ENCODE data around the gene GUCA2B.

DNA sequence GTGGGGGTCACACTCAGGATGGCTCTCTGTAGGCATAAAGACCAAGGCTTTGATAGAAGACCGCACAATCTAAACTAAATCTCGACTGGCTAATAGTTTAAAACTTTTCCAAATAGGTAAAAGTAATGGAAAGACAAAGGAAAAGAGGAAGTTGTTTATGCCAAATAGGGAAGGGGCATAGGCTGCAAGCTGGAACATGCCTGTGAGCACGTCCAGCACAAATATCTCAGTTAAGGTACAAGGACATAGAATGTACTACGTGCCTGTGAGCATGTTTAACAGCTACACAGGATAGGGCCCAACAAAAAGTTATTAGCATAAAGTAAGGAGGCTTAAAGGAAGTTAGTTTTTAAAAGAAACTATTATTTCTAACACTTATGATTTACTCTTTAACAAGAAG is 38.9 kb downstream of the GUCA2B start:
- TF ChIP-seq, protein P1, sequence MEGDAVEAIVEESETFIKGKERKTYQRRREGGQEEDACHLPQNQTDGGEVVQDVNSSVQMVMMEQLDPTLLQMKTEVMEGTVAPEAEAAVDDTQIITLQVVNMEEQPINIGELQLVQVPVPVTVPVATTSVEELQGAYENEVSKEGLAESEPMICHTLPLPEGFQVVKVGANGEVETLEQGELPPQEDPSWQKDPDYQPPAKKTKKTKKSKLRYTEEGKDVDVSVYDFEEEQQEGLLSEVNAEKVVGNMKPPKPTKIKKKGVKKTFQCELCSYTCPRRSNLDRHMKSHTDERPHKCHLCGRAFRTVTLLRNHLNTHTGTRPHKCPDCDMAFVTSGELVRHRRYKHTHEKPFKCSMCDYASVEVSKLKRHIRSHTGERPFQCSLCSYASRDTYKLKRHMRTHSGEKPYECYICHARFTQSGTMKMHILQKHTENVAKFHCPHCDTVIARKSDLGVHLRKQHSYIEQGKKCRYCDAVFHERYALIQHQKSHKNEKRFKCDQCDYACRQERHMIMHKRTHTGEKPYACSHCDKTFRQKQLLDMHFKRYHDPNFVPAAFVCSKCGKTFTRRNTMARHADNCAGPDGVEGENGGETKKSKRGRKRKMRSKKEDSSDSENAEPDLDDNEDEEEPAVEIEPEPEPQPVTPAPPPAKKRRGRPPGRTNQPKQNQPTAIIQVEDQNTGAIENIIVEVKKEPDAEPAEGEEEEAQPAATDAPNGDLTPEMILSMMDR (IDR thresholded peaks at IDR 0.05): no peak
- no peak for TF ChIP-seq POLR2A (IDR thresholded peaks at IDR 0.05)
- TF ChIP-seq POLR2AphosphoS5 (IDR thresholded peaks at IDR 0.05): no peak
- no peak for TF ChIP-seq EP300 (IDR thresholded peaks at IDR 0.05)

Measured in stomach (tissue), 4 donors.